ENCODE results near the gene ACTBL2. TPM values are rescaled to one million over a fixed set of nuclear protein-coding genes. Genes with fewer than 3 reads are reported as not detected.

The ACTBL2 gene
- total RNA-seq, 1 experiment from 2014 or later: 0.11 TPM

DNA sequence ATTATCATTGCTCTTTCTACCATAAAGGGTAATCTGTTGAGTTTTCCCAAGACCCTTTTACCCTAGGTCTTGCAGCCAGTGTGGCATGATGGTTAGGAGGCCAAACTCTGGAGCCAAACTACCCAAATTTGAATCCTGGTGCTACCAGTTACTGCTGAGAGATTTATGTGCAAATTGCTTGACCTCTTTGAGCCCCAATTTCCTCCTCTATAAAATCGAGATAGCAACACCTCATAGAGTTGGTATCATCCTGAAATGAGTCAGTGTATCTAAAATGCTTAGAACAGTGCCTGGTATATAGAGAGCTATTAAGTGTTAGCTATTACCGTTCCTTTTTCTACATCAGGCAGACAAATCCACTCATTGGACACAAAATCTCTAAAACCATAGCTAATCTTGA, 43.0 kb downstream of the ACTBL2 start:
- no peaks in the 10 kb centered on the region for H4K20me1 ChIP-seq (ENCODE audit: low read length)
- no peaks in the 10 kb centered on the region for H3K27me3 ChIP-seq (ENCODE audit: low read length)
- ChIA-PET CTCF (no interaction called here), POLR2A (ENCODE audit: unreplicated experiment) (no interaction called here)
- H3K4me2 ChIP-seq (ENCODE audit: low read length): no peak overlapping the region
- peaks cover 30% of the 10 kb centered on the region for H3K4me1 ChIP-seq (ENCODE audit: insufficient read depth, low read length)
- no peaks in the 10 kb centered on the region for H3K79me2 ChIP-seq (ENCODE audit: low read length)
- no TSS peak for BruUV-seq (replicated peaks)
- ATAC-seq: no peak
- no peak overlapping the region for H3K4me3 ChIP-seq (ENCODE audit: low read length)
- H3K27ac ChIP-seq (ENCODE audit: low read length): no peak overlapping the region
- H3K9me3 ChIP-seq (ENCODE audit: low read length): no peaks in the 10 kb centered on the region
- no peak for DNase-seq
- H2AFZ ChIP-seq (ENCODE audit: low read length): no peak overlapping the region
- TF ChIP-seq EZH2phosphoT487 (IDR thresholded peaks at IDR 0.05; ENCODE audit: borderline replicate concordance, low read length) (no peak), EZH2 (IDR thresholded peaks at IDR 0.05; ENCODE audit: low read length, unreplicated experiment) (no peak)
- TF ChIP-seq, protein P1, sequence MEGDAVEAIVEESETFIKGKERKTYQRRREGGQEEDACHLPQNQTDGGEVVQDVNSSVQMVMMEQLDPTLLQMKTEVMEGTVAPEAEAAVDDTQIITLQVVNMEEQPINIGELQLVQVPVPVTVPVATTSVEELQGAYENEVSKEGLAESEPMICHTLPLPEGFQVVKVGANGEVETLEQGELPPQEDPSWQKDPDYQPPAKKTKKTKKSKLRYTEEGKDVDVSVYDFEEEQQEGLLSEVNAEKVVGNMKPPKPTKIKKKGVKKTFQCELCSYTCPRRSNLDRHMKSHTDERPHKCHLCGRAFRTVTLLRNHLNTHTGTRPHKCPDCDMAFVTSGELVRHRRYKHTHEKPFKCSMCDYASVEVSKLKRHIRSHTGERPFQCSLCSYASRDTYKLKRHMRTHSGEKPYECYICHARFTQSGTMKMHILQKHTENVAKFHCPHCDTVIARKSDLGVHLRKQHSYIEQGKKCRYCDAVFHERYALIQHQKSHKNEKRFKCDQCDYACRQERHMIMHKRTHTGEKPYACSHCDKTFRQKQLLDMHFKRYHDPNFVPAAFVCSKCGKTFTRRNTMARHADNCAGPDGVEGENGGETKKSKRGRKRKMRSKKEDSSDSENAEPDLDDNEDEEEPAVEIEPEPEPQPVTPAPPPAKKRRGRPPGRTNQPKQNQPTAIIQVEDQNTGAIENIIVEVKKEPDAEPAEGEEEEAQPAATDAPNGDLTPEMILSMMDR (conservative IDR thresholded peaks at IDR 0.05; ENCODE audit: low read depth, low read length): no peak
- H3K9ac ChIP-seq (ENCODE audit: low read length): no peak overlapping the region
- H3F3A ChIP-seq (ENCODE audit: low read length, unreplicated experiment): no peaks in the 10 kb centered on the region
- no peaks in the 10 kb centered on the region for H3K36me3 ChIP-seq (ENCODE audit: low read depth, low read length)
- intact Hi-C loops (cut with micrococcal nuclease): loop anchor here (5.0 to 10.0 kb wide), 2 partner anchors 265 to 383 kb away; partner anchors contain the start of gene GPBP1
- H3K9me2 ChIP-seq (replicated peaks; ENCODE audit: low read length): no peaks in the 10 kb centered on the region

DNA sequence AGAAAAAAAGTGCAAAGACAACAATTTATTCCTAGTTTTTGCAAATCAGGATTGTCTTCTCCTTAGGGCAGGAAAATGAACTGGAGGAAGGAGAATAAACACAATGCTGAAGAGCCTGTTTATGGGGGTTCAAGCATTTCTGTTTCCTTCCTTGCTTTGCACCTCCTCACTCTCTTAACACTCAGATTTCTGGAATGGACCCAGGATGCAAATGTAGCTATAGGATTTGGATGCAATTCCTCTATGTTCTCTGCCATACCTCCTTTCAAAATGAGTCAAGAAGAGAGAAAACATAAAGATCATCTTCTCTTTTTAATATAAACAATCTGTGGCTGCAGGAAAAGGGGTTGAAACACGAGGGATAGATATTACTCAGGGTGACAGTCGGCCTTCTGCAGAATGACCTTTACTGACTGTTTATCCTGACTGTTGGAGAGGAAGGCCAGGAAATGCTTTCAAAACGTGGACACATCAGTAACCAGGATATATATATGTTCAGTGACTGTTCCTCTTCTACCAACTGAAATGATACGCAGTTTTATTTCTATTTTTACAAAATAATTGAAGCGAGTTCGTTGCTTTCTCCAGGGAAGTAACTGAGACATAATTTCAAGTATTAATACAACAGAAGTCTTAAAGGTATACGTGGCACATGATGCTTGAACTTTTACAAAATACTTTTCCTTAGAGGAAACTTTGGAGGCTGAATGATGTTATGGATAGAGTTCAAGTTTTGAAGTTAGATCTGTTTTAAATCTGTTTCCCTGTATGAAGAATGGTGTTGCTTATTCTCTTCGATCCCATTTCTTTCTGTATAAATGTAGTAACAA, 44.4 kb downstream of the ACTBL2 start:
- Histone ChIP-seq H3K4me1 (ENCODE audit: insufficient read depth, low read length) (peaks cover 44% of the 10 kb centered on the region), H4K20me1 (ENCODE audit: low read length) (no peaks in the 10 kb centered on the region), H3K27me3 (ENCODE audit: low read length) (no peaks in the 10 kb centered on the region), H3K9me2 (replicated peaks; ENCODE audit: low read length) (no peaks in the 10 kb centered on the region), H3K36me3 (ENCODE audit: low read depth, low read length) (no peaks in the 10 kb centered on the region), H3F3A (ENCODE audit: low read length, unreplicated experiment) (no peaks in the 10 kb centered on the region), H3K79me2 (ENCODE audit: low read length) (no peaks in the 10 kb centered on the region), H3K27ac (ENCODE audit: low read length) (no peak overlapping the region), H3K9ac (ENCODE audit: low read length) (no peak overlapping the region), H2AFZ (ENCODE audit: low read length) (no peak overlapping the region), H3K9me3 (ENCODE audit: low read length) (no peaks in the 10 kb centered on the region), H3K4me3 (ENCODE audit: low read length) (no peak overlapping the region), H3K4me2 (ENCODE audit: low read length) (no peak overlapping the region)
- CTCF ChIA-PET: no interaction called here
- POLR2A ChIA-PET (ENCODE audit: unreplicated experiment): no interaction called here
- intact Hi-C loops (cut with micrococcal nuclease): loop anchor here (5.0 to 10.0 kb wide), 2 partner anchors 263 to 384 kb away; partner anchors contain the start of gene GPBP1
- TF ChIP-seq, protein P1 (conservative IDR thresholded peaks at IDR 0.05; ENCODE audit: low read depth, low read length): no peak
- TF ChIP-seq EZH2 (IDR thresholded peaks at IDR 0.05; ENCODE audit: low read length, unreplicated experiment) (no peak), EZH2phosphoT487 (IDR thresholded peaks at IDR 0.05; ENCODE audit: borderline replicate concordance, low read length) (no peak)
- DNase-seq (no peak), ATAC-seq (no peak)
- no TSS peak for BruUV-seq (replicated peaks)

DNA sequence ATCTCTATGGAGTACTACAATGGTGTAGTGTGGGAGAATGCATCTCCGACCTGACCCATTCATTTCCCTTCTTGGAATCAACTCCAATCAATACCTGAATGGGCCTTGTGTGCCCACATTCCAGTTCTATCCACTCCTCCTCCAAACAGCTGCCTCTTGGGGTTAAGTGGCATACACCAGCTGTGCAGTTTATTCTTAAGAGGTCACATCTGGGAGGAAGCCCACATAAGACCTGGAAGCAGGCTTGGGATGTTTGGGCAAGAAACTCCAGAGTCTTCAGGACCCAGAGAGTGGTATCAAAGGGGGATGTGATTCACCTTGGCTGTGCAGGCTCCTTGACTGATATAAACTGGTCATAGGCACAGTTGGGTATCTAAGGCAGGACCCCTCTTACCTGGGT, 46.0 kb downstream of the ACTBL2 start:
- intact Hi-C loops (cut with micrococcal nuclease): loop anchor here (1.0 to 10.0 kb wide), 3 partner anchors 58 to 386 kb away; partner anchors contain the start of gene GPBP1
- POLR2A ChIA-PET (ENCODE audit: unreplicated experiment): no interaction called here
- no peak overlapping the region for H2AFZ ChIP-seq (ENCODE audit: low read length)

More for the DNA sequence above, 46.0 kb downstream of the ACTBL2 start:
- Histone ChIP-seq H3F3A (ENCODE audit: low read length, unreplicated experiment) (no peaks in the 10 kb centered on the region), H3K27me3 (ENCODE audit: low read length) (no peaks in the 10 kb centered on the region), H3K79me2 (ENCODE audit: low read length) (no peaks in the 10 kb centered on the region), H3K9me3 (ENCODE audit: low read length) (no peaks in the 10 kb centered on the region), H3K27ac (ENCODE audit: low read length) (peak overlapping the region; percentile 99), H3K4me3 (ENCODE audit: low read length) (no peak overlapping the region), H3K9me2 (replicated peaks; ENCODE audit: low read length) (no peaks in the 10 kb centered on the region), H4K20me1 (ENCODE audit: low read length) (no peaks in the 10 kb centered on the region), H3K9ac (ENCODE audit: low read length) (peak overlapping the region; percentile 80), H3K4me1 (ENCODE audit: insufficient read depth, low read length) (peaks cover 49% of the 10 kb centered on the region), H3K36me3 (ENCODE audit: low read depth, low read length) (no peaks in the 10 kb centered on the region), H3K4me2 (ENCODE audit: low read length) (no peak overlapping the region)
- BruUV-seq (replicated peaks): no TSS peak
- DNase-seq (no peak), ATAC-seq (no peak)
- TF ChIP-seq, protein P1 (conservative IDR thresholded peaks at IDR 0.05; ENCODE audit: low read depth, low read length): no peak
- no peak for TF ChIP-seq EZH2phosphoT487 (IDR thresholded peaks at IDR 0.05; ENCODE audit: borderline replicate concordance, low read length)
- no peak for TF ChIP-seq EZH2 (IDR thresholded peaks at IDR 0.05; ENCODE audit: low read length, unreplicated experiment)
- CTCF ChIA-PET: no interaction called here

Measured in PC-3 (cell line).